Endothelial cell of umbilical vein (primary cell): ENCODE measurements around the gene ATAD2B. TPM values are rescaled to one million over a fixed set of nuclear protein-coding genes. Genes with fewer than 3 reads are reported as not detected.

Experiments
- BruUV-seq: library from RNA; stranded (reverse); fragments of 400-500 nt; replicated peaks from 2 replicates; lab custom pipeline; 2021; lab: Mats Ljungman, UMichigan
- CTCF ChIA-PET: fragments of 300-600, 350-600 bp; sonication (Branson Sonifier 250); formaldehyde crosslinking; loops from one replicate; lab custom pipeline; 2021; ENCODE audit warnings: antibody characterized with exemption, inconsistent platforms; lab: Charles Lee
- POLR2A ChIA-PET: fragments of 300-600, 350-600 bp; sonication (Branson Sonifier 250); formaldehyde crosslinking; loops from one replicate; lab custom pipeline; 2021; ENCODE audit warnings: antibody characterized with exemption, inconsistent platforms; lab: Charles Lee
- DNase-seq: peaks from one replicate; pipeline ENCODE4 v3.0.0-alpha.2; 2011; ENCODE audit warnings: low read depth, low spot score
- FAIRE-seq: peaks from 2 replicates; lab custom pipeline; 2011; peaks lifted over from hg19 to GRCh38; lab: Jason Lieb, UNC
- H2AFZ ChIP-seq: 2 replicates; pipeline ENCODE4 v1.6.0; 2012; ENCODE audit warnings: low read depth, low read length, control low read depth, inconsistent platforms
- H3K27ac ChIP-seq: 2 replicates; pipeline ENCODE4 v1.5.1; 2011; ENCODE audit warnings: low read depth, mild to moderate bottlenecking, control low read depth, low read length, moderate library complexity; ENCODE audit not compliant: insufficient read depth
- H3K27me3 ChIP-seq, 2 experiments: 2 replicates each; pipeline versions ENCODE4 v1.6.0 to v1.6.1; 2011; ENCODE audit warnings: low read length in 2 of 2, mixed read lengths in 1 of 2; ENCODE audit not compliant: control insufficient read depth in 2 of 2, insufficient read depth in 2 of 2
- H3K36me3 ChIP-seq, 2 experiments: 2 replicates in 1 of 2; 3 replicates in 1 of 2; pipeline ENCODE4 v1.5.1; 2011; ENCODE audit warnings: low read length in 2 of 2, mild to moderate bottlenecking in 1 of 2, moderate library complexity in 1 of 2; ENCODE audit not compliant: control insufficient read depth in 2 of 2, insufficient read depth in 2 of 2; ENCODE audit errors: extremely low read depth in 1 of 2
- H3K4me1 ChIP-seq: 3 replicates; pipeline ENCODE4 v1.5.1; 2011; ENCODE audit warnings: mild to moderate bottlenecking, low read length; ENCODE audit not compliant: control insufficient read depth, insufficient read depth; ENCODE audit errors: extremely low read depth
- H3K4me2 ChIP-seq: 2 replicates; pipeline ENCODE4 v1.6.1; 2011; ENCODE audit warnings: low read length, control low read depth, mixed read lengths; ENCODE audit not compliant: insufficient read depth
- H3K4me3 ChIP-seq, 3 experiments: fragments of 200-600 bp in 1 of 3; sonication (generic), shearing (Covaris generic) in 1 of 3; replicated peaks in 1 of 3; 2 replicates each; pipeline ENCODE4 v1.5.1; 2011 to 2016; ENCODE audit warnings: control low read depth in 3 of 3, low read length in 3 of 3, mild to moderate bottlenecking in 2 of 3, inconsistent platforms in 1 of 3, low read depth in 1 of 3, moderate library complexity in 1 of 3; ENCODE audit not compliant: insufficient read depth in 1 of 3
- H3K79me2 ChIP-seq: 2 replicates; pipeline ENCODE4 v1.6.0; 2012; ENCODE audit warnings: low read length, inconsistent platforms; ENCODE audit not compliant: control insufficient read depth, insufficient read depth
- H3K9ac ChIP-seq: replicated peaks from 2 replicates; pipeline ENCODE3; 2011; ENCODE audit warnings: low read length, control low read depth; ENCODE audit not compliant: insufficient read depth; ENCODE audit errors: extremely low read depth
- H3K9me1 ChIP-seq: replicated peaks from 3 replicates; pipeline ENCODE4 v1.6.0; 2011; ENCODE audit warnings: mild to moderate bottlenecking, low read length; ENCODE audit not compliant: control insufficient read depth, insufficient read depth; ENCODE audit errors: extremely low read depth
- H3K9me3 ChIP-seq: replicated peaks from 2 replicates; pipeline ENCODE4 v1.5.1; 2012; ENCODE audit warnings: low read length, inconsistent platforms; ENCODE audit not compliant: control insufficient read depth, insufficient read depth
- H4K20me1 ChIP-seq: replicated peaks from 2 replicates; pipeline ENCODE3; 2011; ENCODE audit warnings: mild to moderate bottlenecking, low read length; ENCODE audit not compliant: control insufficient read depth, insufficient read depth; ENCODE audit errors: extremely low read depth
- CTCF ChIP-seq, 2 donors: IDR thresholded peaks; 1 replicate in 1 of 2; 2 replicates in 1 of 2; pipeline ENCODE4 v1.5.1; 2011; ENCODE audit warnings: low read length in 2 of 2, mild to moderate bottlenecking in 2 of 2, moderate library complexity in 2 of 2, control low read depth in 1 of 2, inconsistent platforms in 1 of 2, low read depth in 1 of 2; ENCODE audit not compliant: insufficient read depth in 1 of 2; ENCODE audit errors: extremely low read depth in 1 of 2
- EZH2 ChIP-seq: IDR thresholded peaks from 2 replicates; pipeline ENCODE4 v1.6.1; 2012; ENCODE audit warnings: borderline replicate concordance, low read depth, mild to moderate bottlenecking, moderate library complexity, low read length, inconsistent platforms; ENCODE audit not compliant: severe bottlenecking
- FOS ChIP-seq: IDR thresholded peaks from 2 replicates; pipeline ENCODE4 v1.6.1; 2011; ENCODE audit warnings: mild to moderate bottlenecking, low read length, moderate library complexity, borderline replicate concordance; ENCODE audit not compliant: insufficient read depth
- GATA2 ChIP-seq: IDR thresholded peaks from 2 replicates; pipeline ENCODE4 v1.7.0; 2011; ENCODE audit warnings: low read depth, mild to moderate bottlenecking, moderate library complexity, mixed read lengths, low read length; ENCODE audit not compliant: insufficient read length, insufficient read depth
- JUN ChIP-seq: IDR thresholded peaks from 2 replicates; pipeline ENCODE4 v1.6.1; 2011; ENCODE audit warnings: borderline replicate concordance, low read depth; ENCODE audit not compliant: insufficient read length, insufficient read depth
- MAX ChIP-seq: IDR thresholded peaks from 2 replicates; pipeline ENCODE4 v1.6.1; 2011; ENCODE audit not compliant: insufficient read depth, insufficient read length
- MYC ChIP-seq: IDR thresholded peaks from one replicate; pipeline ENCODE4 v1.6.1; 2011; ENCODE audit warnings: mild to moderate bottlenecking, low read depth, low read length
- POLR2A ChIP-seq: IDR thresholded peaks from 2 replicates; pipeline ENCODE4 v1.6.1; 2012; ENCODE audit warnings: low read depth, mild to moderate bottlenecking, control low read depth, low read length
- POLR2AphosphoS5 ChIP-seq: IDR thresholded peaks from 2 replicates; pipeline ENCODE4 v1.6.1; 2012; ENCODE audit warnings: low read depth, mild to moderate bottlenecking, control low read depth, low read length, moderate library complexity; ENCODE audit not compliant: insufficient read depth
- dilution Hi-C: fragments of 300-500 bp; cut with MboI; formaldehyde crosslinking; loops from one replicate; pipeline ENCODE4 v1.15.0; 2019; ENCODE audit warnings: low sequenced_read_pairs; ENCODE audit not compliant: extremely low pct_ligation_motif_present
- intact Hi-C: fragments of 100-400 bp; cut with micrococcal nuclease; formaldehyde crosslinking; loops from one replicate; pipeline ENCODE4 v1.10.0; 2022
- polyA plus RNA-seq, 4 experiments: library from polyadenylated mRNA; depleted of rRNA in 3 of 4; stranded (reverse) in 3 of 4; unstranded in 1 of 4; fragments of >200 nt; gene quantifications; 2 replicates each; pipeline versions ENCODE4 v1.2.1 to v1.2.3, GENCODE V29; 2011 to 2012; ENCODE audit warnings: missing spikeins in 1 of 4
- total RNA-seq: library from RNA; stranded (reverse); gene quantifications from 2 replicates; pipeline ENCODE4 v1.2.3, GENCODE V29; 2021

The ATAD2B gene
- total and polyA plus RNA-seq, 2 donors (not counting 3 experiments of a cell fraction or from before 2014, with no cell fraction given) = 2.5 to 19.1 TPM

- DNase-seq = no peak
- H3K9me3 ChIP-seq = no peaks in the 10 kb centered on the region
- H3K27me3 ChIP-seq = no peaks in the 10 kb centered on the region
- H2AFZ ChIP-seq = no peak overlapping the region
- no peaks in the 10 kb centered on the region for H3K4me1 ChIP-seq
- intact Hi-C loops (no loop called here), dilution Hi-C loops (no loop called here)
- H3K9ac ChIP-seq = no peak overlapping the region
- ChIA-PET POLR2A (no interaction called here), CTCF (no interaction called here)
- FAIRE-seq = no peak
- no TSS peak for BruUV-seq
- H4K20me1 ChIP-seq = no peaks in the 10 kb centered on the region
- no peak overlapping the region for H3K27ac ChIP-seq
- no peaks in the 10 kb centered on the region for H3K9me1 ChIP-seq
- peaks cover 0 to 7% of the 10 kb centered on the region in 2 experiments for H3K36me3 ChIP-seq
- TF ChIP-seq MAX = no peak
- TF ChIP-seq JUN = no peak
- no peak for TF ChIP-seq GATA2
- no peak for TF ChIP-seq POLR2AphosphoS5
- TF ChIP-seq EZH2 = no peak
- no peak for TF ChIP-seq CTCF (IDR thresholded peaks at IDR 0.05; ENCODE audit: extremely low read depth in 1 of 2, insufficient read depth in 1 of 2, low read depth in 1 of 2, low read length in 2 of 2)
- TF ChIP-seq POLR2A = no peak
- no peak for TF ChIP-seq MYC
- no peak for TF ChIP-seq FOS
- H3K4me3 ChIP-seq = no peak overlapping the region
- no peak overlapping the region for H3K4me2 ChIP-seq
- H3K79me2 ChIP-seq = peaks cover 4% of the 10 kb centered on the region
Measured at GRCh38 chr2:23838581-23838980, 88.3 kb downstream of the ATAD2B start.
